Upper lobe of right lung (tissue), 1 donor: ENCODE results near the gene ALOX5. TPM values are rescaled to one million over a fixed set of nuclear protein-coding genes. Genes with fewer than 3 reads are reported as not detected.

ENCODE experiments used
- ATAC-seq: fragments of 200-7000 bp; cut with Tn5 transposase; one replicate; pipeline ENCODE4 v1.9.1; 2020; ENCODE audit warnings: mild to moderate bottlenecking, moderate library complexity
- DNase-seq: peaks from one replicate; pipeline ENCODE4 v3.0.0-alpha.2; 2020
- H3K27ac ChIP-seq: fragments of 200-600 bp; one replicate; pipeline ENCODE4 v1.8.0; 2022
- H3K27me3 ChIP-seq: fragments of 200-600 bp; one replicate; pipeline ENCODE4 v1.8.0; 2022; ENCODE audit warnings: mild to moderate bottlenecking
- H3K36me3 ChIP-seq: fragments of 200-600 bp; one replicate; pipeline ENCODE4 v1.8.0; 2022
- H3K4me1 ChIP-seq: fragments of 200-600 bp; one replicate; pipeline ENCODE4 v1.8.0; 2022
- H3K4me3 ChIP-seq: fragments of 200-600 bp; one replicate; pipeline ENCODE4 v1.8.0; 2022; ENCODE audit warnings: mild to moderate bottlenecking
- H3K9me3 ChIP-seq: fragments of 200-600 bp; one replicate; pipeline ENCODE4 v1.8.0; 2022
- CTCF ChIP-seq: fragments of 200-600 bp; IDR thresholded peaks from one replicate; pipeline ENCODE4 v1.8.0; 2022; ENCODE audit warnings: antibody characterized with exemption
- intact Hi-C: fragments of 100-400 bp; cut with DNase I; formaldehyde crosslinking; loops from one replicate; pipeline ENCODE4 v1.11.0; 2022
- total RNA-seq: library from RNA; stranded (reverse); fragmentation: NEBNext Ultra II Directional; extraction: Animal tissue kit (Norgen Biotek cat#: 25700); gene quantifications from one replicate; pipeline ENCODE4 v1.2.1, GENCODE V29; 2021
- donor health status: DM: no; HTN: yes; CAD: no; lungs with severe emphysema.

ALOX5 gene
- total RNA-seq, 1 donor from 2014 or later: 128 TPM

GRCh38 chr10:45454262-45454661 is 80.2 kb downstream of the ALOX5 start:
- no peaks in the 10 kb centered on the region for H3K9me3 ChIP-seq
- peaks cover 23% of the 10 kb centered on the region for H3K36me3 ChIP-seq
- no peak for TF ChIP-seq CTCF
- intact Hi-C loops: no loop called here
- DNase-seq: no peak
- peak overlapping the region; percentile 17 for H3K27ac ChIP-seq
- H3K4me1 ChIP-seq: no peaks in the 10 kb centered on the region
- no peak for ATAC-seq
- no peaks in the 10 kb centered on the region for H3K27me3 ChIP-seq
- no peak overlapping the region for H3K4me3 ChIP-seq

GRCh38 chr10:45454859-45455258 is 80.8 kb downstream of the ALOX5 start:
- Histone ChIP-seq H3K27ac (no peak overlapping the region), H3K4me3 (no peak overlapping the region), H3K9me3 (no peaks in the 10 kb centered on the region), H3K4me1 (peaks cover 3% of the 10 kb centered on the region), H3K36me3 (peaks cover 28% of the 10 kb centered on the region), H3K27me3 (no peaks in the 10 kb centered on the region)
- intact Hi-C loops: no loop called here
- ATAC-seq (no peak), DNase-seq (no peak)
- no peak for TF ChIP-seq CTCF

- H3K36me3 ChIP-seq: peaks cover 36% of the 10 kb centered on the region
- intact Hi-C loops: no loop called here
Measured at GRCh38 chr10:45456233-45456632, 82.2 kb downstream of the ALOX5 start.

GRCh38 chr10:45456822-45457221 is 82.8 kb downstream of the ALOX5 start:
- H3K36me3 ChIP-seq: peaks cover 36% of the 10 kb centered on the region
- intact Hi-C loops: no loop called here
- no peaks in the 10 kb centered on the region for H3K27me3 ChIP-seq
- H3K4me1 ChIP-seq: peaks cover 5% of the 10 kb centered on the region
- TF ChIP-seq CTCF: no peak
- no peak overlapping the region for H3K4me3 ChIP-seq
- DNase-seq (no peak), ATAC-seq (no peak)
- H3K9me3 ChIP-seq: no peaks in the 10 kb centered on the region
- H3K27ac ChIP-seq: no peak overlapping the region

More at GRCh38 chr10:45456233-45456632, 82.2 kb downstream of the ALOX5 start:
- no peaks in the 10 kb centered on the region for H3K27me3 ChIP-seq
- no peak for DNase-seq
- peaks cover 5% of the 10 kb centered on the region for H3K4me1 ChIP-seq
- ATAC-seq: no peak
- no peak for TF ChIP-seq CTCF
- H3K27ac ChIP-seq: no peak overlapping the region
- H3K9me3 ChIP-seq: no peaks in the 10 kb centered on the region
- H3K4me3 ChIP-seq: no peak overlapping the region

GRCh38 chr10:45457487-45457886 is 83.5 kb downstream of the ALOX5 start:
- no peak overlapping the region for H3K4me3 ChIP-seq
- no peaks in the 10 kb centered on the region for H3K9me3 ChIP-seq
- H3K27me3 ChIP-seq: no peaks in the 10 kb centered on the region
- H3K36me3 ChIP-seq: peaks cover 36% of the 10 kb centered on the region
- no peak for TF ChIP-seq CTCF
- no peak overlapping the region for H3K27ac ChIP-seq
- DNase-seq: no peak
- intact Hi-C loops: no loop called here
- no peak for ATAC-seq
- peaks cover 5% of the 10 kb centered on the region for H3K4me1 ChIP-seq

GRCh38 chr10:45460235-45460878 is 86.3 kb downstream of the ALOX5 start:
- DNase-seq: no peak
- no peaks in the 10 kb centered on the region for H3K27me3 ChIP-seq
- ATAC-seq: peak; percentile 22
- peaks cover 36% of the 10 kb centered on the region for H3K36me3 ChIP-seq
- no peaks in the 10 kb centered on the region for H3K9me3 ChIP-seq
- TF ChIP-seq CTCF: no peak
- intact Hi-C loops: no loop called here
- no peak overlapping the region for H3K4me3 ChIP-seq
- peaks cover 8% of the 10 kb centered on the region for H3K4me1 ChIP-seq
- no peak overlapping the region for H3K27ac ChIP-seq
